ENCODE results near the gene SERPINA6. TPM values are rescaled to one million over a fixed set of nuclear protein-coding genes. Genes with fewer than 3 reads are reported as not detected.

Gene SERPINA6
- total RNA-seq, 1 donor from 2014 or later, result not detected

GRCh38 chr14:94341656-94342333 lies 18.7 kb upstream of the SERPINA6 start:
- TF ChIP-seq CTCF (IDR thresholded peaks at IDR 0.05; ENCODE audit: insufficient read depth, low read length, severe bottlenecking), result no peak
- FAIRE-seq, result no peak
- H3K36me3 ChIP-seq (ENCODE audit: control insufficient read depth, insufficient read depth, low read length), result no peaks in the 10 kb centered on the region
- H3K27me3 ChIP-seq (ENCODE audit: control insufficient read depth, insufficient read depth, low read length), result no peaks in the 10 kb centered on the region
- no peak overlapping the region for H3K4me3 ChIP-seq (ENCODE audit: low read depth, low read length)
- no peak for DNase-seq (ENCODE audit: low read depth)

GRCh38 chr14:94340533-94340932 lies 17.4 kb upstream of the SERPINA6 start:
- Histone ChIP-seq H3K36me3 (ENCODE audit: control insufficient read depth, insufficient read depth, low read length) (no peaks in the 10 kb centered on the region), H3K27me3 (ENCODE audit: control insufficient read depth, insufficient read depth, low read length) (no peaks in the 10 kb centered on the region), H3K4me3 (ENCODE audit: low read depth, low read length) (no peak overlapping the region)
- FAIRE-seq, result no peak
- no peak for TF ChIP-seq CTCF (IDR thresholded peaks at IDR 0.05; ENCODE audit: insufficient read depth, low read length, severe bottlenecking)
- DNase-seq (ENCODE audit: low read depth), result no peak

- no peaks in the 10 kb centered on the region for H3K27me3 ChIP-seq (ENCODE audit: control insufficient read depth, insufficient read depth, low read length)
- no peak for TF ChIP-seq CTCF (IDR thresholded peaks at IDR 0.05; ENCODE audit: insufficient read depth, low read length, severe bottlenecking)
- H3K36me3 ChIP-seq (ENCODE audit: control insufficient read depth, insufficient read depth, low read length), result no peaks in the 10 kb centered on the region
- H3K4me3 ChIP-seq (ENCODE audit: low read depth, low read length), result no peak overlapping the region
- FAIRE-seq (no peak), DNase-seq (ENCODE audit: low read depth) (no peak)
Measured at GRCh38 chr14:94338023-94338422, 14.9 kb upstream of the SERPINA6 start.

- no peak for FAIRE-seq
- Histone ChIP-seq H3K4me3 (ENCODE audit: low read depth, low read length) (no peak overlapping the region), H3K36me3 (ENCODE audit: control insufficient read depth, insufficient read depth, low read length) (no peaks in the 10 kb centered on the region), H3K27me3 (ENCODE audit: control insufficient read depth, insufficient read depth, low read length) (no peaks in the 10 kb centered on the region)
- DNase-seq (ENCODE audit: low read depth), result peak; percentile 60
- TF ChIP-seq CTCF (IDR thresholded peaks at IDR 0.05; ENCODE audit: insufficient read depth, low read length, severe bottlenecking), result no peak
Measured at GRCh38 chr14:94337274-94337673, 14.1 kb upstream of the SERPINA6 start.

GRCh38 chr14:94334872-94335271 lies 11.7 kb upstream of the SERPINA6 start:
- DNase-seq (ENCODE audit: low read depth), result peak; percentile 97
- H3K36me3 ChIP-seq (ENCODE audit: control insufficient read depth, insufficient read depth, low read length), result no peaks in the 10 kb centered on the region
- no peak overlapping the region for H3K4me3 ChIP-seq (ENCODE audit: low read depth, low read length)
- no peak for FAIRE-seq
- no peak for TF ChIP-seq CTCF (IDR thresholded peaks at IDR 0.05; ENCODE audit: insufficient read depth, low read length, severe bottlenecking)
- no peaks in the 10 kb centered on the region for H3K27me3 ChIP-seq (ENCODE audit: control insufficient read depth, insufficient read depth, low read length)

- Histone ChIP-seq H3K36me3 (ENCODE audit: control insufficient read depth, insufficient read depth, low read length) (no peaks in the 10 kb centered on the region), H3K27me3 (ENCODE audit: control insufficient read depth, insufficient read depth, low read length) (no peaks in the 10 kb centered on the region), H3K4me3 (ENCODE audit: low read depth, low read length) (no peak overlapping the region)
- TF ChIP-seq CTCF (IDR thresholded peaks at IDR 0.05; ENCODE audit: insufficient read depth, low read length, severe bottlenecking), result no peak
- DNase-seq (ENCODE audit: low read depth) (no peak), FAIRE-seq (no peak)
Measured at GRCh38 chr14:94332587-94332986, 9.5 kb upstream of the SERPINA6 start.

Measured in bronchial epithelial cell (primary cell).